ENCODE data around the gene MOGAT2. TPM values are rescaled to one million over a fixed set of nuclear protein-coding genes. Genes with fewer than 3 reads are reported as not detected.

MOGAT2 gene
- total RNA-seq, 1 donor from 2014 or later = not detected

- no peaks in the 10 kb centered on the region for H3K27me3 ChIP-seq
- no peak overlapping the region for H3K27ac ChIP-seq
- H3K36me3 ChIP-seq = no peaks in the 10 kb centered on the region
- H3K4me1 ChIP-seq = no peaks in the 10 kb centered on the region
- TF ChIP-seq POLR2AphosphoS5 (IDR thresholded peaks at IDR 0.05; ENCODE audit: insufficient read depth in 1 of 2, low read depth in 1 of 2) = no peak
- no peak overlapping the region for H3K4me3 ChIP-seq
- no peaks in the 10 kb centered on the region for H3K9me3 ChIP-seq
- DNase-seq (ENCODE audit: extremely low spot score in 2 of 2) = no peak
- intact Hi-C loops (cut with DNase I) = no loop called here
Measured at GRCh38 chr11:75760710-75761493, 43.3 kb downstream of the MOGAT2 start.

DNA sequence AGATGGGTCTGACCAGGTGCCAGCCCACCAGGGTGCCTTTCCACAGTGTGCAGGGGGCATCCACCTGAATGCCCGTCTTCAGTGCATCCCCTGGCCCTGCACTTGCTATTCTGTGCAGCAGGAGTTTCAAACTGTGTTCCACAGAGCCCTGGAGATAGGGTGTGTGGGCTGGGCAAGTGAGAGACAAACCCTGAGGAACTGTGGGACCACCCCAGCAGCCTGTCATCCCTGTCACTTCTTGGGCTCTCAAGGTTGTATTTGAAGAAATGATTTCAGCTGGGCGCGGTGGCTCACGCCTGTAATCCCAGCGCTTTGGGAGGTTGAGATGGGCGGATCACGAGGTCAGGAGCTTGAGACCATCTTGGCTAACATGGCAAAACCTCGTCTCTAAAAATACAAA is 44.5 kb downstream of the MOGAT2 start:
- Histone ChIP-seq H3K36me3 (no peaks in the 10 kb centered on the region), H3K4me1 (no peaks in the 10 kb centered on the region), H3K9me3 (no peaks in the 10 kb centered on the region), H3K4me3 (no peak overlapping the region), H3K27ac (no peak overlapping the region), H3K27me3 (no peaks in the 10 kb centered on the region)
- no peak for TF ChIP-seq CTCF (IDR thresholded peaks at IDR 0.05)
- no peak for TF ChIP-seq POLR2AphosphoS5 (IDR thresholded peaks at IDR 0.05; ENCODE audit: insufficient read depth in 1 of 2, low read depth in 1 of 2)
- no peak for TF ChIP-seq POLR2A (IDR thresholded peaks at IDR 0.05)
- no peak for DNase-seq (ENCODE audit: extremely low spot score in 2 of 2)
- intact Hi-C loops (cut with DNase I) = no loop called here

DNA sequence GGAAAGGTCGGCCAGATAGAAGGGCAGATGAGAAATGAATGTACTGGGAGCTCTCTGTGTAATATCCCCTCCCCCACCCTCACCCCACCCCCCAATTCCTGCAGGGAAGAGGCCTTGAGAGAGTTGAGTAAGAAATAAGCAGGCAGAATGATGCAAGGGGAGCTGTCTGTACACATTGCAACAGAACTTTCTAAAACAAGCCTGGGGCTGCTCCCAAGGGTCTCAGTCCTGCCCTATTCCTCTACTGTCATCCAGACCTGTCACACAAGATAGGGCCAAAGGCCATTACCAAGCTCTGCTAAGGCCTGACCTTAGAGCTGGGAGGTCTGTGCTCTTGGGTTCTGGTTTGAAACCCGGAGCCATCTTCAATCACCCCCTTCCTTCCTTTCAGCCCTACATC is 45.2 kb downstream of the MOGAT2 start:
- Histone ChIP-seq H3K4me3 (no peak overlapping the region), H3K27ac (no peak overlapping the region), H3K27me3 (no peaks in the 10 kb centered on the region), H3K9me3 (no peaks in the 10 kb centered on the region), H3K36me3 (no peaks in the 10 kb centered on the region), H3K4me1 (peaks cover 6% of the 10 kb centered on the region)
- DNase-seq (ENCODE audit: extremely low spot score in 2 of 2) = no peak
- intact Hi-C loops (cut with DNase I) = no loop called here
- TF ChIP-seq POLR2AphosphoS5 (IDR thresholded peaks at IDR 0.05; ENCODE audit: insufficient read depth in 1 of 2, low read depth in 1 of 2) = no peak
- no peak for TF ChIP-seq CTCF (IDR thresholded peaks at IDR 0.05)
- no peak for TF ChIP-seq POLR2A (IDR thresholded peaks at IDR 0.05)

DNA sequence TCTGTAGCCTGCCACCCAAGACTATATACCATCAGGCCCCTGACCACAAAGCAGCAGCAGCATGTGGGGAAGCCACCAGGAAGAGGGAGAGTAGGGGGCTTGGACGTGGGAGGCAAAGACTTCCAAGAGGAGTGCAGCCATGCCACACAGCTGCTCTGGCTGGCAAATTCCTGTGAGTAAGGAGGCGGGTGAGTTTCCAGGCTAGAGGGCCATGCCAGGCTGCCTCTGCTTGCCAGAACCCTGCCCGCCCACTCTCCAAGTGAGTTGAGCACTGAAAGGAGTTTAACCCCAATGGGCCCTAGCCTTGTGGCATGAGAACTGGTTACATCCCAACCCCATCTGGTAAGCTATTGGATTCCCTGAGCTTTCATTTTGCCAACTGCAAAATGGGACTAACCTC is 46.2 kb downstream of the MOGAT2 start:
- no peak for TF ChIP-seq CTCF (IDR thresholded peaks at IDR 0.05)
- TF ChIP-seq POLR2AphosphoS5 (IDR thresholded peaks at IDR 0.05; ENCODE audit: insufficient read depth in 1 of 2, low read depth in 1 of 2) = no peak
- no peak for TF ChIP-seq POLR2A (IDR thresholded peaks at IDR 0.05)
- no peaks in the 10 kb centered on the region for H3K9me3 ChIP-seq
- no peak overlapping the region for H3K4me3 ChIP-seq
- H3K27ac ChIP-seq = no peak overlapping the region
- H3K4me1 ChIP-seq = peaks cover 16% of the 10 kb centered on the region
- no peaks in the 10 kb centered on the region for H3K27me3 ChIP-seq
- intact Hi-C loops (cut with DNase I) = no loop called here
- no peaks in the 10 kb centered on the region for H3K36me3 ChIP-seq
- DNase-seq (ENCODE audit: extremely low spot score in 2 of 2) = no peak

DNA sequence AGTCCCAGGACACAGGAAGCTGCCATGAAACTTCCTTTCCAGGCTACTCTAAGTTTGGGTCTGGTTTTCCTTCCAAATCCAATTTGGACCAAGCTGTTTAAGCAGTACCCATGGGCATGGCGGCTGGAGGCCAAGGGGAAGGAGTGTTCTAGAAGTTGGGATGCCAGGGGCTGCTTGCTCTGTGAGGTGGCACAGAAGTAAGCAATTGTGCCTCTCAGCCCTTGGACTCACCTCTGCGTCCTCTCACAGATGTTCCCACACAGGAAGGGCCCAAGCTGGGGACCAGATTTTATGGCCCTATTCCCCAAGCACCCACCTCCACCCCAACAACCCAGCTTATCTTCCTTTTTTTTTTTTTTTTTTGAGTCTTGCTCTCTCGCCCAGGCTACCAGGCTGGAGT is 47.5 kb downstream of the MOGAT2 start:
- Histone ChIP-seq H3K4me3 (no peak overlapping the region), H3K4me1 (peaks cover 21% of the 10 kb centered on the region), H3K36me3 (no peaks in the 10 kb centered on the region), H3K9me3 (no peaks in the 10 kb centered on the region), H3K27ac (no peak overlapping the region), H3K27me3 (no peaks in the 10 kb centered on the region)
- TF ChIP-seq CTCF (IDR thresholded peaks at IDR 0.05) = no peak
- no peak for TF ChIP-seq POLR2A (IDR thresholded peaks at IDR 0.05)
- TF ChIP-seq POLR2AphosphoS5 (IDR thresholded peaks at IDR 0.05; ENCODE audit: insufficient read depth in 1 of 2, low read depth in 1 of 2) = no peak
- intact Hi-C loops (cut with DNase I) = no loop called here
- DNase-seq (ENCODE audit: extremely low spot score in 2 of 2) = no peak

Data from vagina (tissue), 2 donors.